ENCODE measurements around the gene PTPN6. TPM values are rescaled to one million over a fixed set of nuclear protein-coding genes. Genes with fewer than 3 reads are reported as not detected.
A peak's percentile ranks its signal among the peaks of the same experiment; 100 is the strongest.

Gene PTPN6
- total RNA-seq, 1 donor: not detected

DNA sequence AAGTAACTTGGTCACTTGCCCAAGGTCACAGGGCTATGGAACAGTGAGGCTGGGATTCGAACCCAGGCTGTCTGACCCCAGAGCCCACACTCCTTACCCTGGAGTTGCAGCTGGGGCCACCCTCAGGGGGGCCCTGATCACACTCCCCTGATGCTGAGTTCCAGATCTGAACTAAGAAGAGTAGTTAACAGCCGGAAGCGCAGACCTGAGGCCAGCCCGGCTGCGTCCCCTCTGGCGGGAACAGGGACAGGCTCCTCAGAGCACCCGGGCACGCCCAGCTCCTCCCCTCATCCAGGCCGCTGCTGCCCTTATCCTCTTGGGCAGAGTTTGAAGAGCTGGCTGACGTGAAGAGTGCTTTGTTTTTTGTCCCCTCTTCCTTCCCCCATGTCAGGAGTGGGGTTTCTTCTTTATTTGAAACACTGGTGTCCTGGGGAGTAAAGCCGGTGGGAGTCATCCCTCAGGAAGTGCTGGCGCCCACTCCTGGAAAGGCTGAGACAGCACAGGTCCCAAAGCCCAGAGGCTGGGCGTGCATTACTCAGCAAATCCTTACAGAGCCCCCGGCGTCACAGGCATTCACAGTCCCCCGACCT lies 10.6 kb downstream of the PTPN6 start:
- peak overlapping the region; percentile 39 for H3K4me3 ChIP-seq (ENCODE audit: low read depth, low read length)
- TF ChIP-seq, protein P1, sequence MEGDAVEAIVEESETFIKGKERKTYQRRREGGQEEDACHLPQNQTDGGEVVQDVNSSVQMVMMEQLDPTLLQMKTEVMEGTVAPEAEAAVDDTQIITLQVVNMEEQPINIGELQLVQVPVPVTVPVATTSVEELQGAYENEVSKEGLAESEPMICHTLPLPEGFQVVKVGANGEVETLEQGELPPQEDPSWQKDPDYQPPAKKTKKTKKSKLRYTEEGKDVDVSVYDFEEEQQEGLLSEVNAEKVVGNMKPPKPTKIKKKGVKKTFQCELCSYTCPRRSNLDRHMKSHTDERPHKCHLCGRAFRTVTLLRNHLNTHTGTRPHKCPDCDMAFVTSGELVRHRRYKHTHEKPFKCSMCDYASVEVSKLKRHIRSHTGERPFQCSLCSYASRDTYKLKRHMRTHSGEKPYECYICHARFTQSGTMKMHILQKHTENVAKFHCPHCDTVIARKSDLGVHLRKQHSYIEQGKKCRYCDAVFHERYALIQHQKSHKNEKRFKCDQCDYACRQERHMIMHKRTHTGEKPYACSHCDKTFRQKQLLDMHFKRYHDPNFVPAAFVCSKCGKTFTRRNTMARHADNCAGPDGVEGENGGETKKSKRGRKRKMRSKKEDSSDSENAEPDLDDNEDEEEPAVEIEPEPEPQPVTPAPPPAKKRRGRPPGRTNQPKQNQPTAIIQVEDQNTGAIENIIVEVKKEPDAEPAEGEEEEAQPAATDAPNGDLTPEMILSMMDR (IDR thresholded peaks at IDR 0.05; ENCODE audit: insufficient read depth, low read depth, low read length): peak; percentile 61
- DNase-seq (ENCODE audit: low read depth): peak; percentile 81

DNA sequence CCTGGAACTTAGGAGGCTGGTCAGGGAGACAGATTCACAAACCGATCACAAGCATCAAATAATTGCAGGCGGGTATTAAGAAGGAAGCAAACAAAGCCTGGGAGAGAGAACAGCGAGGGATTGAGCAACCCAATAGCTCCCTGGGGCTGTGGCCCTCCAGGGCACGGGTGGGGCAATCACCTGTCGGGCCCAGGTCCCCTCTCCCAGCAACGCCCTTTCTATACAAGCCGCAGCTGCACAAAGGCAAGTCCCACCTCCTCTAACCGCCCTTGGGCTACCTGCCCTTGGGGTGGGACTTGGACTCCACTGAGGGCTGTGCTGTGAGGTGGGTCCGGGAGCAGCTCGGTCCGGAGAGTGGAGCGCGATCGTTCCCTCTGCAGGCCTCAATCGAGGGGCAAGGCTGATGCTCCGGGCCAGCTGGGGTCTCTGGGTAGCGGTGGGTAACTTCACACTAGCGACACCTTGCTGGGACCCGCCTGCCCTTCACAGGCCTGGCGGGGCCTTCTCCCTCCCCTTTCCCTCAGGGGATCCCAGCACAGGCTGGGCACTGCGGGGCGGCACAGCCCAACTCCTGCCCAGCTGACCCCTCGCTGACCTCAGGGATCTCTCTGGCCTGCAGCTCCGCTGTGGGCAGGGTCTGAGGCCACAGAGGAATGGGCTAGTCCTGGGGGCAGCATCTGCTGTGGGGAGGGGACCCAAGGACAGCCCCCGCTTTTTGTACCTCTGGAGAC lies 11.3 kb downstream of the PTPN6 start:
- no peak for DNase-seq (ENCODE audit: low read depth)
- TF ChIP-seq, protein P1 (IDR thresholded peaks at IDR 0.05; ENCODE audit: insufficient read depth, low read depth, low read length): no peak
- H3K4me3 ChIP-seq (ENCODE audit: low read depth, low read length): no peak overlapping the region

- H3K4me3 ChIP-seq (ENCODE audit: low read depth, low read length): no peak overlapping the region
- no peak for DNase-seq (ENCODE audit: low read depth)
- TF ChIP-seq, protein P1 (IDR thresholded peaks at IDR 0.05; ENCODE audit: insufficient read depth, low read depth, low read length): no peak
Observed at GRCh38 chr12:6963016-6963731, 12.0 kb downstream of the PTPN6 start.

DNA sequence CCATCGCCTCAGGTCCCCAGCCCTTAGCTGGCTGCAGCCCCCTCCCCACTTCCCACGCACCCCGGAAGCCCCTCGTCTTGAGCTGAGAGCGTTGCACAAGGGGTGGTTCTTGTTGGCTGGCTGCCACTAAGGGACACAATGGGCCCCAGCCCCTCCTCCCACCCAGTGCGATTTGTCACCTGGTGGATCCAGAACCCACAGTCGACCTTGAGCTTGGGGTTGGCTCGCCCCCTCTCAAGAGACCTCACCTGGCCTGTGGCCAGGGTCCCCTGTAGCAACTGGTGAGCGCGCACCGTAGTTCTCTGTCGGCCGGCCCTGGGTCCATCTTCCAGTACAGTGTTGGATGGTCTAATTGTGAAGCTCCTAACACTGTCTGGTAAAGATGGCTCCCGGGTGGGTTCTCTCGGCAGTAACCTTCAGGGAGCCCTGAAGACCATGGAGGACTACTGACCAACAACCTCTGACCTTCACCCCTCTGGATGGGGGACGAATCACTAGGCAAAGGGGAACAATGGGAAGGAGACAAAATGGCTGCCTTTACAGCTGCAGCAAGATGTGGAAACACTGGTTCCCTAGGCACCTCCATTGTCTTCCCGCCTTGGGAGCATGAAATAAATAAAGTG lies 12.7 kb downstream of the PTPN6 start:
- DNase-seq (ENCODE audit: low read depth): no peak
- TF ChIP-seq, protein P1 (IDR thresholded peaks at IDR 0.05; ENCODE audit: insufficient read depth, low read depth, low read length): no peak
- H3K4me3 ChIP-seq (ENCODE audit: low read depth, low read length): no peak overlapping the region

GRCh38 chr12:6964605-6965025 lies 13.5 kb downstream of the PTPN6 start:
- DNase-seq (ENCODE audit: low read depth): no peak
- no peak overlapping the region for H3K4me3 ChIP-seq (ENCODE audit: low read depth, low read length)
- TF ChIP-seq, protein P1 (IDR thresholded peaks at IDR 0.05; ENCODE audit: insufficient read depth, low read depth, low read length): no peak

DNA sequence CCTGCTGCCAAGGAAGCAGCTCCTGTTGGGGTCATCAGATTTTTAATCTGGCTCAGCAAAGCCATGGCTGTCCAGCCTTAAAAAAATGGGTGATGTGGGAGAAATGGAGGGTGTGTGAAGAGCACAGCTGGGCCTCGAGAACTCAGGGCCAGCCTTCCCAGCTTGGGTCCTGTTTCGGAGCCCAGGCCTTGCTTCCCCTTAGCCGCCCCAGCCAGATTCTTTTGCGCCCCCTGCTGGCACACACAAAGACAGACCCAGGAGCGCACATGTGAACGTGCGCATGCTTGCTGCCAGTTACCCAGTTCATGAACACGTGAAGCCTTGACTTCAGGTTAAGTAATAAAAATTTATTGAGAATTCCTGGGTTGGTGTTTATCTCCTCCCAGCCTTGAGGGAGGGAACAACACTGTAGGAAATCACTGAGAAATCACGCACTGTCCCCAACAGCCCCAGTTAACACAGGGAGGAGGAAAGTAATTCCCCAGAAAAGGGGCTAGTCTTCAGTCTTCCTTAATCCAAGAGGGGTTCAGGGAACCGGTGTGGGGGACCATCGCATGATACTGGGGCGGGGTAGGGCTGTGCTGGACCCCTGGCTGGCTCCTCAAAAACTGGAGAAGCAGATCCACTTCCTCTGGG lies 14.0 kb downstream of the PTPN6 start:
- DNase-seq (ENCODE audit: low read depth): peak; percentile 90
- TF ChIP-seq, protein P1 (IDR thresholded peaks at IDR 0.05; ENCODE audit: insufficient read depth, low read depth, low read length): peak; percentile 91
- no peak overlapping the region for H3K4me3 ChIP-seq (ENCODE audit: low read depth, low read length)

All from fibroblast of villous mesenchyme (primary cell).